Activated CD4-positive, CD25-positive, alpha-beta regulatory T cell treated with anti-CD3 and anti-CD28 coated beads, Interleukin-2, amount 50 U/mL, for 16 hours (primary cell): Measurements from ENCODE around the gene IFNA13.

Experiments used
- DNase-seq: peaks from one replicate; pipeline ENCODE4 v3.0.0-alpha.2; 2020; ENCODE audit warnings: low read depth, low spot score

The IFNA13 gene

DNA sequence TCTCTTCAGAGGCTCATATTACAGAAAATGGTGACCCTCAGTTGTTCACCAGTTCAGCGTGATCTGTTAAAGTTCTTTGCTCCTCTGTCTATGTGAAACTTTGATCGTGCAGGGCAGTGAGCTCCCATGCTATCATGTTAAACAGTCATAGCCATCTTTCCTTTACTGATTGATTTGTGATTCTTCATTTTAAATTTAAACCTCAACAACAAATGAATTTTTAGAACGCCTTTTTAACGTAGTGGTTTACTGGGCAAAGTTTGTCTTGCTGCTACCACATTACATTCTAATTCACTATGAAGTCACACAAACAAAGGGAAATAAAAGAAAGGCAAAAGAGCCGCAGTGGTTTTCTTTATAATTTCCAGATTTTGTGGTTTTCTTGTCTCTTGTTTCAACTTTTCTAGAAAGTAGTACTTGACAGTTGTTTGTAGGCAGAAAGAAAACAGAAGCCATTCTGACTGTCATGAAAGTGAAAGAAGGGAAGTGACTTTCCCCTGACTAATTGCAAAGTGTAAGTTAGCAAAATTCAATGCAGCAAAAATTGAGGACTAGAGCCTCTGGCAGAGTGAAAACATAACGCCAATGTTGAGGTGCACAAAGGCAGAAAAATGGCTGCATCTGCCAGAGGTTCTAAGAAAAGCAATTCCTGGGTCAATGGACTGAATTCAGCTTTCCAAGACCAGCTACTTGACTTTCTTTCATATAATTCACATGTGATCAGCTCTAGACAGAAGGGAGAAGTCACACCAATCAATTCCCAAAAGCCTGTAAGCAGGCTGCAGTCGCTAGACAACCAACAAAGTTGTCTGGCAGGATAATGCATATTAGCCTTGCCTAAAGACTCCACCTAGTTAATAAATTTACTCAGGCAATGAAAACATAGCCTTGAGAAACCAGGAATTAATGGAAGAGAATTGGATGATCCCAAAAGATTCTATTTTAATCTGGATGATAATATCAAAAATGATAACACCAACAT is 10.1 kb downstream of the IFNA13 start:
- no peak for DNase-seq

DNA sequence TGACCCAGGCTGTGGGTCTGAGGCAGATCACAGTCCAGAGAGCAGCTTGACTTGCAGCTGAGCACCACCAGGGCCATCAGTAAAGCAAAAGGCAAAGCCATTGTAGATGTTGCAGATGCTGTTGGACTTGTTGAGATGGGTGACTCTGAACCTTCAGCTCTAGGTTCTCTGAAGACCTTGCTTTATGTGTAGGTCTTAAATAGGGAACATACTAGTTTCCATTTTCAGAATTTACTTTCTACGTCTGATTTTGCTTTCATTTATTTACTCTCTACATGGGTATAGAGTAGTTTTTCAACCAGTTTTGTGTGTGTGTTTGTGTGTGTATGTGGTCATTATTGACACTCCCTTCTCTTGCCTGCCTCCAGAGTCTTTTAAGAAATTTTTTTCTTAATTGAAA is 17.1 kb downstream of the IFNA13 start, which contains the start of gene IFNA6:
Gene IFNA6, minus strand, starts transcription at position 101 of the 400 bp plus-strand sequence. Its CDS starts 0 bp downstream, at position 101.
- no peak for DNase-seq

DNA sequence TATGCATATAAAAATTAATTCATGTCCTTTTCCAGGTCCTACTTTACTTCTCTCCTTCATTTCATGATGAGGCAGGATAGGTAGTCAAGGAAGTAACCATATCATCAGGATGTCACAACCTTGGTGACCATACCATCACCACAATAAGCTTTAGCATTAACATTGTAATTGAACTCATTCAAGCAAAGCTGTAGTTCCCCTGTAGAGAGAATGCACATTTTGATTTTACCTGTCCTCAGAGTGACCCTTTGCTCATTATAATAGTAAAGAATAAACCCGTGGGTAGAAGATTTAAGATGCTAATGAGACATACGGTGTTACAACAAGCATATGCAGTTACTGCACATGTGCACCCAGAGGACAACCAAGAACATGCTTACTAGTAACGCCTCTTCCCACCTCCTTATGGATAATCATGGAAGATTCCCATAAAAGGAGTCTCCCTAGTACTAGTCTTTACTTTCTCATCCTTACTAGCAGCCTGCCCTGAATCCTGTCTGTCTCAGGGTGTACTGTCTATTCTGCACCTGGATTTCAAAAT is 19.4 kb downstream of the IFNA13 start:
- DNase-seq, result no peak

DNA sequence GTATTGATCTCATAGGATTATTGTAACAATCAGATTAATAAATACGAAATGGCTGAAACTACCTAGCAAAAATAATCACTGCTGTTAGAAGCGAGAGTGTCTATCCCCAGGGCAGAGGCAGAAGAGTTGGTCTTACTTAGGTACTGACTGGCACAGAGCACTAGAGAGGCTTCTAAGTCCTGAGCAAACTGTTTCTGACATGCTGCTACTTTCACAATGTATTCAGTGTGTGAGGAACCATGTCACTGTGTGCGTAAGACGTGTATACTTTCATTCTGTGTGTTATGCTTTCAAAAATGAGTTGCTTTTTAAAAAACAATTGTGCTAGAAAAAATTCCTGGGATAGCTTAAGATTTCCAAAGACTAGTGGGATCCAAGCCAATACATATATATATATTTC is 27.1 kb downstream of the IFNA13 start:
- no peak for DNase-seq

DNA sequence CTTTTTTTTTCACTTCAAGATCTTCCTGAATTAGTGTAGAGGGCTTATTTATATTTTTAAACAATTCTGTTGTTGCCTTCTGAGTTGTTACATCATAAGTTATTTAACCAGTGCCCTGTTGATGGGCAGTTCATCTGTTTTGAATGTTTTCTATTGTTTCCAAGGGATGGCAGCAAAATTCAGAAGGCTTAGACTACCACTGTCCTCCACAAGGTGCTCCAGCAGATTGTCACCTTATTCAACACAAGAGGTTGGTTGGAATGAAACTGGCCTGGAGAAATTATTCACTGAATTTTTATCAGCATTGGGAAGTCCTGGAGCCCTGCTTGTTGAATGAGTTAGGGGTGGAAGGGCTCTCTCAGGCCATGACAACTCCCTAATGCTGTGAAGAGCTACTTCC is 31.4 kb downstream of the IFNA13 start:
- no peak for DNase-seq

DNA sequence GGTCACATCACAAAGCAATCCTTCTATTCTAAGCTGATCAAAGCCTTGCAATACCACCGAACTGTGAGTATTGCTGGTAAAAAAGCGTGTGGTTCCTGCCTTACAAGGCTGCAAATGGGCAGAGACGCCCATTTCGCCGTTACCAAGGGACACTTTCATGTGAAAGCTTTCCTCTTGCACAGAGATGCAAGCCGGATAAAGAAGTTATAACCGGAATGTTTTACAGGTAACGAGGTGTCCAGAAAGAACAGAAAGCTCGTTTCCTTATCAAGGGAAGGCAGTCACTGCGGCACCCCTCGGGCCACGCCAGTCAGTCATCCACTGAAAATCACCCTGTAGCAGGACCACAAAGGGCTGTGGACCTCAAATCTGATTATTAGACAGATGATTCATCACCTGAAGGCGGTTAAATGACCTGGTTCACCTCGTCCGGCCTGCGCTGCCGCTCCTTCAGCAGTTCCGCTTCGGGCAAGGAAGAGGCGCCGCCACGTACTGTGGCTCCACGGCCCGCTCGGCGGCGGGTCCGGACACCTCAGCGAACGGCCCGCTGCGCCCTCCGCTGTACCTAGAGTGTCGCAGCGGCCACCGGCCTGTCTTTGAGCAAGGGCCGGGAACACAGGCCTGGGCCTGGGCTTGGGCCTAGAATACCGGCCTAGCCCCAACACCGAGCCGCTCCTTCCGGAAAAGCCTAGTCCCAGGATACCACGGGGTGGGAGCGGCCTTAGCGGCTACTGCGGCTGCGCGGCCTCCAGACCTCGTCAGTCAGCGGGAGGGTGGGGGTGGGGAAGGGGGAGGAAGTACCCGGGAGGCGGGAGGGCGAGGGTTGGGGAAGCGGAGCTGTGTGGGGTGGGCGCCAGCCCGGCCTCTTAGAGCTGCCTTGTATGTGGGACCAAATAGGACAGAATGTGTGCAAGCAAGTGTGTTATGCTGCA is 32.9 kb downstream of the IFNA13 start, which contains the start of gene KLHL9:
Gene KLHL9, minus strand, starts transcription at position 704 of the 932 bp plus-strand sequence. Its CDS starts 545 bp downstream, at position 159.
- DNase-seq, result peak; percentile 68

DNA sequence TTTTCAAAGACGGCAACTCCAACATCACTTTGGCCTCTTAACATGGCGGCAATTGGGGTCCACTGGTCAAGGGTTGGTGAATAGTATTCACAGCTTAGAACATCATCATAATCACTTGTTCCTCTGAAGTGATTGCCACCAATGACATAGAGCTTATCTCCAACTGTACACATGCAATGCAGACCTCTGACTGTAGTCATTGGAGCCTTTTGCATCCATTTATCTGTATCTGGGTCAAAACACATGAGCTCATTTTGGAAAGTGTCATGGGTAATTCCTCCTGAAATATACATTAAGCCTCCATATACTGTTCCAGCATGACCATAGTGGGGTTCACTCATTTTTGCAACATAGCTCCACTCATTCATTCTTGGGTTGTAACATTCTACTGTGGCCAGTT is 34.6 kb downstream of the IFNA13 start:
- no peak for DNase-seq

DNA sequence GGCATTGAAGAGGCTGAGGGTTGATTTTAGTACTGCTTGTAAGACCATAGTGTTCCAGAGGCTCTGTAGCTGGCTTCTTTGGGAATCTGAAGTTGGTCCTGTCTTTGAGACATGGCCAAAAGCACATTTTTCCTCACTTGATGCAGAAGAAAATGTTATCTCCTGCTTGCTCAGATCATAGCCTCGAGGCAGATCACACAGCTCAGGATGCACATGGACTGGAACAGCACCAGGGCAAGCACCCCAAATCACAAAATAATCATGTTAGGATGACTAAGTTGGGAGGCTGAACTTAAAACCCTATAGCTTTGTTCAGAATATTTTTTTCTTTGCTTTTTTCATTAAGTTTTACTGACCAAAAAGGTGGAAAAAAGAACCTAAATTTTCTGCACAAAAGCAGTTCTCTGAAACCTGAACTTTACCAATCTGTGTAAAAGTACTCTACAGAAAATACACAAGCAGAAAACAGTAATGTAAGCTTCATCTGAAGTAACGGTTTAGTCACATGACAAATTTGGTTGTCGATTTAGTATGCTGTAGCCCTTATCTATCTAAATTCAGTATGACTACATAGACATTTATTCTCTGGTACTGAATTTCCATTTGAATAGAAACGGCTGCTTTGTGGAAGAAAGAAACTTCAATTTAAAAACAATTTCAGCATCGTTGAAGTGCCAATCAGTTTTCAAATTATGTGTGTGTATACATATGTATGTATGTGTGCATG is 36.0 kb downstream of the IFNA13 start:
- DNase-seq, result no peak

DNA sequence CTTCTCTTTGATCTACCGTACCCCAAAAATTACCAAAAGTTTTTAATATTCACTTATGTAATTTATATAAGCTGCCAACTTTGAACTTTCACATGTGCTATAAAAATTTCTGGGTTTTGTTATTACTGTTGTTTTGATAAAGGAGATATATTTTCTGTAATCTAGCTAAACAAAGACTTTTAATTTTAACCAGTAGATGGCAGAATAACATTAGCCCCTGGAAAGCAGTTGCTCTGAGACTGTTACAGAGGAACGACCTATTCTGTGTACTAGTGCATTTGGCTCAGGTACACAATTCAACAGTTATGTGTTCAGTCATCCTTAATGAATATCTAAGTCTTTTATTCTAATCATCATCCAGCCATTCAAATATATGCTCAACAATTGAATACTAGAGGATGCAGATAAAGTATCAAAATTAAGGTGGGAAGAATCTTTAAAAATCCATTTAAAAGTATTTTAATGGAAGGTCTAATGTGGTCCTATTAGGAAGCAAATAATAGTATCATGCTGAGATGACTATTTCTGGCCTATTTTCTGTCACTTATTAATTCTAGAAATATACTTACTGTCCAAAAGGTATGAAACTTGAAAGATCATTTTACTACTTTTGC is 41.2 kb downstream of the IFNA13 start:
- no peak for DNase-seq

DNA sequence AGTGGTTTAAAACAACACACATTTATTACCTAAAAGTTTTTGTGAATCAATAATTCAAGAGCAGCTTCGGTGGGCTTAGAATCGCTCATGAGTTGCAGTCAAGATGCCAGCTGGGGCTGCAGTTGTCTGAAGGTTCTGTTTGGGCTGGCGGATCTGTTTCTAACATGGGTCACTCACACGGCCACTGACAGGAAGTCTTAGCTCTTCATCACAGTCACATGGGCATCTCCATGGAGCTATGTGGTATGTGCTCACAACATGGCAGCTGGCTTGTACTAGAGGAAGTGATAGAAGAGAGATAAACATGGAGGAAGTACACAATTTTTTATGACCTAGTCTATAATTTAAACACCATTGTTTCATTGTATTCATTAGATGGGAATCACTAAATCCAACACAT is 43.8 kb downstream of the IFNA13 start:
- DNase-seq, result no peak

DNA sequence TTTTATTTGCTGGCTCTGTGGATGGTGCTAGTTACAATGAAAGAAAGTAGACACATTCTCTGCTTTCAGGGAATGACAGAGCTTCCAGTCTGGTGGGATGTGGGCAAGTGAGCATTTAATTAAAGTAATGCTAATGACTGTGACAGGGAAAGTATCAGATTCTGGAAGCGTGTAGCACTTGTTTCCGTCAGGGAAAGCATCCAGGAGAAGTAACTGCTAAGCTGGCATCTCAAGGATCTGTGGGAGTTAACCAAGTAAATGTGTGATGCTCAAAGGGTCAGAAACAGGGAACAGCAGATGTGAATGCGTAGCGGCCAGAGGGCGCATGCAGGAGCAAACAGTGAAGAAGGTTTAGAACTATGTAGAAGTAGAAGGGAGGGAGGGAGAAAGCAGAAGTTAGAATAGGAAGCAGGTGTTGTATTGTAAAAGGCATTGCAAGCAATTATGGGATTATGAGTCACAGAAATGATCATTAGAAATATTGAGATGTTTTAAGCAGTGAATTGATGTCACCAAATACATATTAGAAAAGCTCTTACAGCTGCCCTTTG is 44.9 kb downstream of the IFNA13 start:
- no peak for DNase-seq

DNA sequence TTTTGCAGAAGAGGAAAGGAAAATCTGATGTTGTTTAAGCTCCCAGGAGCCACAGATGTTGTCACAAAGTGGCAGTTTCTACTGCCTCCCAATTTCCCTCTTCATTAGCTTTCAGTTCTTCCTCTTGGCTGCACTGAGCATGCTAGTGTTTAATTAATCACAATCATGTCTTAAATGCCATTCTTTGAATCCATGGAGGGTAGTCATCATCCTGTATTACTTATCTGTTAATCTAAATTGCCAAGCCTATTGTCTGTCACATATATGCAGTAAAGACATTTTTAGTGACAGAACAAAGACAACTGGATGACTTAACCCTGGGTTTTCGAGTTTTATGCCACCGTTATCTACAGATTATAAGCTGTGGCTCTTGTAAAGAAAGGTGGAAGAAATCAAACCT is 47.4 kb downstream of the IFNA13 start:
- no peak for DNase-seq

DNA sequence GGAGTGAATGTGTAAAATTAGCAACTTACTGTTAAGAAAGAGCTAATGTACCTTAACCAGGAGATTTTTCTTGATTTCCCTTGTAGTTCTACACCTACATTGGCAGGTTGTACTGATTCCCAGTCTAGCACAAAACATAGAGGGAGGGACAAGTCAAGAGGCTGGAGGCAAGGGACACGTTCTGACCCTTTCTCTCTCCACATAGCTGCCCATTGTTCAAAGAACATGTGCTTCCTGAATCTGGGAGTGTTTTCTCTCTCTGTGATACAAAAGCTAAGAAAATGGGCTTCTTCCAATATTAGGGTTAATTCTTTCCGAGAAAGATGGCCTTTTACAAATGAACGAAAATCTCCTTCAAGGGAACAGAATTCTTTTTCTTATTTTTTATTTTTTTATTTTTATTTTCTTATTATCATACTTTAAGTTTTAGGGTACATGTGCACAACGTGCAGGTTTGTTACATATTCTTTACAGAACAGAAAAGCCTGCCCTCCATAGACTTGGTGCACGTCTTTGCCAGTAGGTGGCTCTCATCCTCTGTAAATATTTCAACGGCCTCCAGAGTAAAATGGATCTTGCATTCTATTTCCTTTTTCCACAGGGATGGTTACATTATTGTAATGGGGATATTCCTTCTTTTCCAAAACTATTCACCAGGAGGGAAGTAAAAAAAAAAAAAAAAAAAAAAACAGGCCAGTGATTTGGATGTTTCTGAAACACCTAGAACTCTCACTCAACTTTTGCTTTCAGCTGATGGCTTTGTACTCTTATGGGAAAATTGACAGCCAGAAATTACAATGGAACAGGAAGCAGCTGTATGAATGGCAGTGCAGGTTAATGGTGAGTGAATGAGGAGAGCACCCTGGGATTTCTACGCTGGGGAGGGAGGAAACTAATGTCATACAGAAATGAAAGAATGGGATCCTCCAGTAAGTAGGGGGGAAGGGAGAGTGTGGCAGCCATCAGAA is 49.6 kb downstream of the IFNA13 start:
- DNase-seq, result no peak
